ENCODE measurements around the gene C3orf49.

The C3orf49 gene

DNA sequence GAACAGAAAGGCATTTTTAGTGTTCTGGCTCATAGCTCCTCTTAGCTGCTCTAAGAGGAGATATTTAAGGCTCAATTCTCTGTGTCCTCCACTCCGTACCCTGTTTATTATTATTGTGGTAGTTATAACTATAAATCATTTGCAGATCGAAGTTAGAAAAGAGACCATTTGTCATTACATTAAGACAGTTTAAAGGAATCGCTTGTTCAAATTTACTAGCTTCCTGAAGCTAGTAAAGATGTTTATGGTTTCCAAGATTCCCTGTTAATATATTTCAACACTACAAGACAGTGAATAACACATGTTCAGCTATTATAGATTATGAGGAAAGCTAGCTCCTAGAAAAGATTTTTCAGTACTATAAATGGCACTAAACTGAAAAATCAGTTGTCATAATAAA, 57.2 kb downstream of the C3orf49 start:
- Histone ChIP-seq H3K9ac (ENCODE audit: low read depth, low read length) (no peak overlapping the region), H3K36me3 (ENCODE audit: insufficient read depth, low read length) (0 out of 2 replicates have a peak, but pooled peaks cover 4% of the 10 kb centered on the region), H4K20me1 (ENCODE audit: insufficient read depth, low read length) (peaks cover 74% of the 10 kb centered on the region), H3K9me3 (ENCODE audit: insufficient read depth, low read length, severe bottlenecking) (no peaks in the 10 kb centered on the region), H3K4me1 (ENCODE audit: insufficient read depth, low read length) (no peaks in the 10 kb centered on the region), H3K4me3 (ENCODE audit: low read depth in 1 of 2, low read length in 2 of 2) (no peak overlapping the region), H2AFZ (ENCODE audit: low read depth, low read length) (no peak overlapping the region), H3K27me3 (ENCODE audit: insufficient read depth, low read length, poor library complexity) (no peaks in the 10 kb centered on the region), H3K79me2 (ENCODE audit: insufficient read depth, low read length) (peaks cover 99% of the 10 kb centered on the region), H3K27ac (ENCODE audit: low read length) (no peak overlapping the region), H3K4me2 (ENCODE audit: insufficient read depth, low read length) (no peak overlapping the region)
- DNase-seq (no peak), ATAC-seq (ENCODE audit: insufficient read depth, low read depth) (no peak)
- TF ChIP-seq, protein P1, sequence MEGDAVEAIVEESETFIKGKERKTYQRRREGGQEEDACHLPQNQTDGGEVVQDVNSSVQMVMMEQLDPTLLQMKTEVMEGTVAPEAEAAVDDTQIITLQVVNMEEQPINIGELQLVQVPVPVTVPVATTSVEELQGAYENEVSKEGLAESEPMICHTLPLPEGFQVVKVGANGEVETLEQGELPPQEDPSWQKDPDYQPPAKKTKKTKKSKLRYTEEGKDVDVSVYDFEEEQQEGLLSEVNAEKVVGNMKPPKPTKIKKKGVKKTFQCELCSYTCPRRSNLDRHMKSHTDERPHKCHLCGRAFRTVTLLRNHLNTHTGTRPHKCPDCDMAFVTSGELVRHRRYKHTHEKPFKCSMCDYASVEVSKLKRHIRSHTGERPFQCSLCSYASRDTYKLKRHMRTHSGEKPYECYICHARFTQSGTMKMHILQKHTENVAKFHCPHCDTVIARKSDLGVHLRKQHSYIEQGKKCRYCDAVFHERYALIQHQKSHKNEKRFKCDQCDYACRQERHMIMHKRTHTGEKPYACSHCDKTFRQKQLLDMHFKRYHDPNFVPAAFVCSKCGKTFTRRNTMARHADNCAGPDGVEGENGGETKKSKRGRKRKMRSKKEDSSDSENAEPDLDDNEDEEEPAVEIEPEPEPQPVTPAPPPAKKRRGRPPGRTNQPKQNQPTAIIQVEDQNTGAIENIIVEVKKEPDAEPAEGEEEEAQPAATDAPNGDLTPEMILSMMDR (IDR thresholded peaks at IDR 0.05; ENCODE audit: borderline replicate concordance, extremely low read depth, low read length, poor library complexity, severe bottlenecking): no peak
- TF ChIP-seq EZH2 (IDR thresholded peaks at IDR 0.05; ENCODE audit: borderline replicate concordance, low read depth, low read length, severe bottlenecking): no peak

DNA sequence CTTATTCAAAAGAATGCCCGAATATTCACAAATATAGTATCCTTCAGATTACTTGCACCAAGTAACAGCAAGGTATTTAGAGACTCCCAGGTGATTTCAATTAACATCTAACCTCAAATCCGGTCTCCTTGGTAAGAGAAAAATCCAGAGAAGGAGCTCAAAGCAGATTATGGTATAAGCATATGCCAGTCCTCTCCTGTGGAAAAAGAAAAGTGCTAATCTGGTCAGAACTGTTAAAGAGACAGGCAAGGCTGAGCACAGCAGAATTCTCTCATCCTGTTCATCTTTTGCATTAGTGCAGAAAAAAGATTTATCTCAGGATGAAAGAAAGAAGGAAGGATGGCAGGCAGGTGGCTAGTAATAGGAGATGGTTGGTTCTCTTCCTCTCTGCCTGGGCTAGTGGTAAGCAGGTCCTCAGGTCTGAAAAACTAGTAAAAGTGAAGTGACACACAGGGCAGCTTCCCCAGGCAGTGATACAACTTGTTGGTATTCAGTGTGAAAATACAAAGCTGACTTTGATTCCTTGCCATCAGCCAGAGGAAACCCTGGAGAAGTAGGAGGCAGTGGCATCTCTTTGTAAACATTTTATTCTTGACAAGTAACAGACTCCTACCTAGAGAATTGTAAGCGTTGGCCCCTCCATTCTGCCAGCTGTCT, 58.8 kb downstream of the C3orf49 start:
- ATAC-seq (ENCODE audit: insufficient read depth, low read depth): no peak
- DNase-seq: no peak
- Histone ChIP-seq H3K4me1 (ENCODE audit: insufficient read depth, low read length) (no peaks in the 10 kb centered on the region), H3K4me3 (ENCODE audit: low read depth in 1 of 2, low read length in 2 of 2) (no peak overlapping the region), H3K27me3 (ENCODE audit: insufficient read depth, low read length, poor library complexity) (no peaks in the 10 kb centered on the region), H3K4me2 (ENCODE audit: insufficient read depth, low read length) (no peak overlapping the region), H3K9me3 (ENCODE audit: insufficient read depth, low read length, severe bottlenecking) (no peaks in the 10 kb centered on the region), H3K79me2 (ENCODE audit: insufficient read depth, low read length) (peaks cover 99% of the 10 kb centered on the region), H2AFZ (ENCODE audit: low read depth, low read length) (no peak overlapping the region), H4K20me1 (ENCODE audit: insufficient read depth, low read length) (peaks cover 74% of the 10 kb centered on the region), H3K36me3 (ENCODE audit: insufficient read depth, low read length) (0 out of 2 replicates have a peak, but pooled peaks cover 4% of the 10 kb centered on the region), H3K9ac (ENCODE audit: low read depth, low read length) (no peak overlapping the region), H3K27ac (ENCODE audit: low read length) (no peak overlapping the region)
- TF ChIP-seq, protein P1 (IDR thresholded peaks at IDR 0.05; ENCODE audit: borderline replicate concordance, extremely low read depth, low read length, poor library complexity, severe bottlenecking): no peak
- no peak for TF ChIP-seq EZH2 (IDR thresholded peaks at IDR 0.05; ENCODE audit: borderline replicate concordance, low read depth, low read length, severe bottlenecking)

DNA sequence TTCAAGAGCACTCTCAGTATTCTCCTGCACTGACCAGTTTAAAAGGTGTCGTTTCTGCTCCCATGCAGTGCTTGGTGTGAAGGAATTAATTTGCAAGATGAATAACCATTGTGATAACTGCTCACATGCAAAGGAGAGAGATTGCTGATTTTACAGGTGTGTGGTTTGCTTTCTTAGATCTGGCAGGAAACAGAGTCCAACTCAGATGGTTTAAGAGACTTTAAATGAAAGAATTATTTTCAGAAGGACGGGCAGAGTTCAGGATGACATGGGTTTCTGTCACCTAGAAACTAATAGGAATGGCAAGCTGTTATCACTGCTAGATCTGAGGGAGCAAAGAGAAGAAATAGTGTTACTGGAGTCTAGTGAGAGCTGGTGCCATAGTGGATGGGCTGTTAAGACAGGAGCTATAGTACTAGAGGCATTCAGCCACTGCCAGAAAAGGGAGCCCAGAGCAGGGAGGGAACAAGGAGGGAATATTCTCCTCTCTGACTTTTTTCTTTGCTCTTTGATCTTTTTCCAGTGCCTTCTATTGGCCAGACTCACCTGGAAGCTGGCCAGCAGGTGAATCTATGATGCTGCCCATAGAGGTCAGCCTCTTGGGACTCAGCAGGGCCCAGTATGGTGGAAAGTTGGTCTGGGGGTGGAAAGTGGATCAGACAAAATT, 59.4 kb downstream of the C3orf49 start:
- no peaks in the 10 kb centered on the region for H3K27me3 ChIP-seq (ENCODE audit: insufficient read depth, low read length, poor library complexity)
- no peak overlapping the region for H3K9ac ChIP-seq (ENCODE audit: low read depth, low read length)
- H2AFZ ChIP-seq (ENCODE audit: low read depth, low read length): no peak overlapping the region
- DNase-seq (no peak), ATAC-seq (ENCODE audit: insufficient read depth, low read depth) (no peak)
- H3K36me3 ChIP-seq (ENCODE audit: insufficient read depth, low read length): 0 out of 2 replicates have a peak, but pooled peaks cover 4% of the 10 kb centered on the region
- no peaks in the 10 kb centered on the region for H3K9me3 ChIP-seq (ENCODE audit: insufficient read depth, low read length, severe bottlenecking)
- H3K4me1 ChIP-seq (ENCODE audit: insufficient read depth, low read length): no peaks in the 10 kb centered on the region
- no peak overlapping the region for H3K4me3 ChIP-seq (ENCODE audit: low read depth in 1 of 2, low read length in 2 of 2)
- H3K79me2 ChIP-seq (ENCODE audit: insufficient read depth, low read length): peaks cover 99% of the 10 kb centered on the region
- peaks cover 75% of the 10 kb centered on the region for H4K20me1 ChIP-seq (ENCODE audit: insufficient read depth, low read length)
- no peak overlapping the region for H3K27ac ChIP-seq (ENCODE audit: low read length)
- H3K4me2 ChIP-seq (ENCODE audit: insufficient read depth, low read length): no peak overlapping the region
- TF ChIP-seq, protein P1 (IDR thresholded peaks at IDR 0.05; ENCODE audit: borderline replicate concordance, extremely low read depth, low read length, poor library complexity, severe bottlenecking): no peak
- no peak for TF ChIP-seq EZH2 (IDR thresholded peaks at IDR 0.05; ENCODE audit: borderline replicate concordance, low read depth, low read length, severe bottlenecking)

Measured in DND-41 (cell line).